H1 (cell line): Measurements from ENCODE around the gene CD96. TPM values are rescaled to one million over a fixed set of nuclear protein-coding genes. Genes with fewer than 3 reads are reported as not detected.
A peak's percentile ranks its signal among the peaks of the same experiment; 100 is the strongest.

Source experiments
- CTCF ChIA-PET: fragments of 300-600 bp; sonication (Branson Sonifier 250); formaldehyde crosslinking; loops from one replicate; lab custom pipeline; 2021; ENCODE audit not compliant: partially characterized antibody; lab: Charles Lee
- POLR2A ChIA-PET: fragments of 300-600 bp; sonication (Branson Sonifier 250); formaldehyde crosslinking; loops from one replicate; lab custom pipeline; 2021; ENCODE audit warnings: inconsistent platforms; ENCODE audit not compliant: partially characterized antibody; lab: Charles Lee
- DNase-seq, 2 experiments: peaks; one replicate each; pipeline versions ENCODE4 v3.0.0 to v3.0.0-alpha.2; 2010 to 2022; ENCODE audit warnings: low spot score in 2 of 2, low read depth in 1 of 2, mixed read lengths in 1 of 2
- FAIRE-seq: peaks from 2 replicates; lab custom pipeline; 2011; peaks lifted over from hg19 to GRCh38; lab: Jason Lieb, UNC
- H2AFZ ChIP-seq: 2 replicates; pipeline ENCODE4 v1.8.1; 2012; ENCODE audit warnings: low read length, inconsistent platforms
- H2AK5ac ChIP-seq: 2 replicates; pipeline ENCODE4 v1.6.1; 2013; ENCODE audit warnings: low read depth, low read length
- H2BK120ac ChIP-seq: replicated peaks from 2 replicates; pipeline ENCODE3; 2013; ENCODE audit warnings: low read depth, low read length, inconsistent platforms
- H2BK12ac ChIP-seq: 2 replicates; pipeline ENCODE4 v1.6.1; 2013; ENCODE audit warnings: low read depth, low read length
- H2BK15ac ChIP-seq: 2 replicates; pipeline ENCODE4 v1.6.1; 2013; ENCODE audit warnings: low read length
- H2BK20ac ChIP-seq: 2 replicates; pipeline ENCODE4 v1.6.1; 2013; ENCODE audit warnings: low read length
- H2BK5ac ChIP-seq: 2 replicates; pipeline ENCODE4 v1.6.1; 2013; ENCODE audit warnings: low read depth, low read length
- H3K14ac ChIP-seq: 2 replicates; pipeline ENCODE4 v1.6.1; 2013; ENCODE audit warnings: inconsistent platforms; ENCODE audit not compliant: insufficient read length
- H3K18ac ChIP-seq: 2 replicates; pipeline ENCODE4 v1.6.1; 2013; ENCODE audit warnings: low read length; ENCODE audit errors: extremely low read depth
- H3K23ac ChIP-seq: 2 replicates; pipeline ENCODE4 v1.6.1; 2013; ENCODE audit warnings: inconsistent platforms; ENCODE audit not compliant: insufficient read length
- H3K23me2 ChIP-seq: 2 replicates; pipeline ENCODE4 v1.6.1; 2013; ENCODE audit warnings: low read depth, low read length
- H3K27ac ChIP-seq: 2 replicates; pipeline ENCODE4 v1.6.1; 2011; ENCODE audit warnings: low read depth, low read length, inconsistent platforms
- H3K27me3 ChIP-seq, 4 experiments: replicated peaks in 1 of 4; 1 replicate in 1 of 4; 2 replicates in 3 of 4; pipeline versions ENCODE4 v1.6.1 to v1.8.1; 2011 to 2013; ENCODE audit warnings: low read length in 3 of 4, mild to moderate bottlenecking in 3 of 4, inconsistent platforms in 2 of 4, mixed read lengths in 2 of 4, moderate library complexity in 1 of 4; ENCODE audit not compliant: control insufficient read depth in 3 of 4, insufficient read depth in 3 of 4; ENCODE audit errors: extremely low read depth in 1 of 4
- H3K36me3 ChIP-seq, 4 experiments: 2 replicates each; pipeline versions ENCODE4 v1.6.1 to v1.8.1; 2011 to 2013; ENCODE audit warnings: mild to moderate bottlenecking in 4 of 4, low read length in 3 of 4, moderate library complexity in 2 of 4, control low read depth in 1 of 4, inconsistent platforms in 1 of 4; ENCODE audit not compliant: insufficient read depth in 4 of 4, control insufficient read depth in 2 of 4
- H3K4ac ChIP-seq: replicated peaks from 2 replicates; pipeline ENCODE3; 2013; ENCODE audit warnings: low read length, low read depth, mixed read lengths, inconsistent platforms; ENCODE audit not compliant: insufficient read length
- H3K4me1 ChIP-seq, 4 experiments: replicated peaks in 1 of 4; 1 replicate in 1 of 4; 2 replicates in 3 of 4; pipeline versions ENCODE4 v1.6.1 to v1.8.1; 2011 to 2013; ENCODE audit warnings: low read length in 3 of 4, inconsistent platforms in 2 of 4, mixed read lengths in 1 of 4; ENCODE audit not compliant: insufficient read depth in 4 of 4, control insufficient read depth in 3 of 4
- H3K4me2 ChIP-seq, 2 experiments: 2 replicates each; pipeline versions ENCODE4 v1.6.1 to v1.8.1; 2011 to 2013; ENCODE audit warnings: low read depth in 2 of 2, low read length in 2 of 2, control low read depth in 1 of 2, inconsistent platforms in 1 of 2, mild to moderate bottlenecking in 1 of 2; ENCODE audit not compliant: insufficient read depth in 1 of 2
- H3K4me3 ChIP-seq, 4 experiments: fragments of 200-600, 300-600 bp in 1 of 4; sonication (generic), shearing (Covaris generic), sonication (Bioruptor Twin) in 1 of 4; 2 replicates each; pipeline versions ENCODE4 v1.5.1 to v1.8.1; 2011 to 2016; ENCODE audit warnings: low read length in 4 of 4, low read depth in 3 of 4, control low read depth in 2 of 4, inconsistent platforms in 2 of 4, mild to moderate bottlenecking in 2 of 4, mixed read lengths in 1 of 4, moderate library complexity in 1 of 4; ENCODE audit not compliant: insufficient read depth in 2 of 4; ENCODE audit errors: extremely low read depth in 1 of 4
- H3K56ac ChIP-seq: replicated peaks from 2 replicates; pipeline ENCODE3; 2013; ENCODE audit warnings: low read depth, mild to moderate bottlenecking, mixed read lengths, low read length, inconsistent platforms; ENCODE audit not compliant: insufficient read length
- H3K79me1 ChIP-seq: 2 replicates; pipeline ENCODE4 v1.6.1; 2013; ENCODE audit warnings: low read depth, low read length, control low read depth
- H3K79me2 ChIP-seq, 2 experiments: 2 replicates each; pipeline versions ENCODE4 v1.6.1 to v1.8.1; 2012 to 2013; ENCODE audit warnings: low read length in 2 of 2, mild to moderate bottlenecking in 2 of 2, inconsistent platforms in 1 of 2; ENCODE audit not compliant: insufficient read depth in 2 of 2, control insufficient read depth in 1 of 2
- H3K9ac ChIP-seq, 4 experiments: replicated peaks in 1 of 4; 1 replicate in 1 of 4; 2 replicates in 3 of 4; pipeline versions ENCODE4 v1.6.1 to v1.8.1; 2011 to 2013; ENCODE audit warnings: low read depth in 3 of 4, low read length in 3 of 4, control low read depth in 2 of 4, mild to moderate bottlenecking in 2 of 4, moderate library complexity in 2 of 4, inconsistent platforms in 1 of 4; ENCODE audit errors: extremely low read depth in 1 of 4
- H3K9me3 ChIP-seq, 2 experiments: 2 replicates each; pipeline versions ENCODE4 v1.6.1 to v1.8.1; 2012 to 2013; ENCODE audit warnings: mild to moderate bottlenecking in 2 of 2, moderate library complexity in 2 of 2, control low read depth in 1 of 2, inconsistent platforms in 1 of 2, low read depth in 1 of 2, low read length in 1 of 2, mixed read lengths in 1 of 2; ENCODE audit not compliant: insufficient read depth in 2 of 2
- H4K20me1 ChIP-seq, 2 experiments: replicated peaks in 1 of 2; 2 replicates each; pipeline versions ENCODE3 to v1.8.1; 2011 to 2013; ENCODE audit warnings: inconsistent platforms in 2 of 2, low read length in 2 of 2, mild to moderate bottlenecking in 1 of 2; ENCODE audit not compliant: insufficient read depth in 2 of 2, control insufficient read depth in 1 of 2
- H4K5ac ChIP-seq: 2 replicates; pipeline ENCODE4 v1.6.1; 2013; ENCODE audit warnings: low read length, low read depth, mixed read lengths, inconsistent platforms; ENCODE audit not compliant: insufficient read length
- H4K8ac ChIP-seq: 2 replicates; pipeline ENCODE4 v1.8.0; 2013; ENCODE audit warnings: mild to moderate bottlenecking, moderate library complexity, low read length, inconsistent platforms; ENCODE audit not compliant: insufficient read depth; ENCODE audit errors: extremely low read depth
- H4K91ac ChIP-seq: replicated peaks from 2 replicates; pipeline ENCODE3; 2013; ENCODE audit warnings: low read length, mixed read lengths, inconsistent platforms; ENCODE audit not compliant: insufficient read length
- CTCF ChIP-seq, 3 experiments: IDR thresholded peaks; 1 replicate in 2 of 3; 2 replicates in 1 of 3; pipeline versions ENCODE4 v1.5.1 to v1.6.1; 2011; ENCODE audit warnings: low read length in 3 of 3, mild to moderate bottlenecking in 3 of 3, inconsistent platforms in 2 of 3, low read depth in 1 of 3, moderate library complexity in 1 of 3; ENCODE audit not compliant: insufficient read depth in 1 of 3; ENCODE audit errors: control extremely low read depth in 1 of 3
- EP300 ChIP-seq, 2 experiments: IDR thresholded peaks; 1 replicate in 1 of 2; 2 replicates in 1 of 2; pipeline ENCODE4 v1.6.1; 2011 to 2012; ENCODE audit warnings: low read depth in 2 of 2, low read length in 2 of 2, mild to moderate bottlenecking in 2 of 2, borderline replicate concordance in 1 of 2, inconsistent platforms in 1 of 2, moderate library complexity in 1 of 2
- RAD21 ChIP-seq, 2 experiments: IDR thresholded peaks in 1 of 2; conservative IDR thresholded peaks in 1 of 2; 2 replicates each; pipeline ENCODE4 v1.6.1; 2011; ENCODE audit warnings: low read depth in 2 of 2, low read length in 2 of 2, improper control_type of control experiment in 1 of 2, inconsistent platforms in 1 of 2, mild to moderate bottlenecking in 1 of 2, moderate library complexity in 1 of 2
- RBBP5 ChIP-seq: IDR thresholded peaks from 2 replicates; pipeline ENCODE4 v1.7.1; 2012; ENCODE audit warnings: low read depth, mild to moderate bottlenecking, inconsistent platforms, low read length, moderate library complexity, borderline replicate concordance
- WGBS, 2 experiments: shearing (Covaris generic) in 1 of 2; methylation state at CpG; one replicate each; pipeline versions ENCODE4 v1.1.6 to v1.1.7; 2013 to 2015; ENCODE audit warnings: low lambda C conversion rate in 2 of 2, mixed read lengths in 2 of 2, inconsistent platforms in 1 of 2, low coverage in 1 of 2, missing lambda C conversion rate in 1 of 2; ENCODE audit not compliant: insufficient replicate concordance in 2 of 2, insufficient coverage in 1 of 2, insufficient read length in 1 of 2; ENCODE audit errors: extremely low coverage in 1 of 2, missing lambda C conversion rate in 1 of 2; 5-methylcytosine and 5-hydroxymethylcytosine counted together
- polyA plus RNA-seq, 7 experiments: library from polyadenylated mRNA; depleted of rRNA in 3 of 7; stranded (reverse) in 5 of 7; unstranded in 2 of 7; fragments of >200 nt in 5 of 7; fragments of 200-250 nt in 2 of 7; gene quantifications; 1 replicate in 5 of 7; 2 replicates in 1 of 7; 4 replicates in 1 of 7; pipeline versions ENCODE4 v1.2.1 to v1.2.3, GENCODE V29; 2011 to 2013; ENCODE audit warnings: missing spikeins in 2 of 7, mixed read lengths in 2 of 7
- total RNA-seq: library from RNA; stranded (reverse); fragmentation: NEBNext Ultra II Directional; extraction: Animal tissue kit (Norgen Biotek cat#: 25700); gene quantifications from 2 replicates; pipeline ENCODE4 v1.2.1, GENCODE V29; 2021

The CD96 gene
- total and polyA plus RNA-seq, 2 of the 8 experiments (the other 6 are each of a cell fraction or from before 2014, with no cell fraction given): not detected

- Histone ChIP-seq H3K4me2 (no peak overlapping the region), H2BK12ac (no peak overlapping the region), H3K23me2 (no peaks in the 10 kb centered on the region), H2AK5ac (no peak overlapping the region), H2BK120ac (no peak overlapping the region), H3K79me1 (no peaks in the 10 kb centered on the region), H3K9me3 (no peaks in the 10 kb centered on the region)
- 53% methylated on average over 2 of the region's 2 CpGs; no CpG with 5 or more reads in 1 of the 2 experiments for WGBS, 2 experiments
- peak in 2 of 3 experiments; percentile 40 to 56; a peak in 3 of 4 replicates for TF ChIP-seq CTCF (IDR thresholded peaks at IDR 0.05; ENCODE audit: control extremely low read depth in 1 of 3, insufficient read depth in 1 of 3, low read depth in 1 of 3, low read length in 3 of 3)
- peak; percentile 66 to 75 for TF ChIP-seq RAD21 (IDR thresholded peaks at IDR 0.05 in 1 of 2, conservative IDR thresholded peaks at IDR 0.05 in 1 of 2; ENCODE audit: low read depth in 2 of 2, low read length in 2 of 2)
- TF ChIP-seq RBBP5: no peak
- no peak for TF ChIP-seq EP300 (IDR thresholded peaks at IDR 0.05; ENCODE audit: borderline replicate concordance in 1 of 2, low read depth in 2 of 2, low read length in 2 of 2)
- TF ChIP-seq, all 59 proteins: peak for 2
- H2BK20ac ChIP-seq: no peak overlapping the region
- no peak overlapping the region for H3K18ac ChIP-seq
- no peak overlapping the region for H2BK5ac ChIP-seq
- H2BK15ac ChIP-seq: no peak overlapping the region
- H3K27ac ChIP-seq: no peak overlapping the region
- no peak overlapping the region for H2AFZ ChIP-seq
- H4K91ac ChIP-seq: no peak overlapping the region
- no peaks in the 10 kb centered on the region for H4K20me1 ChIP-seq
- no peak overlapping the region for H3K56ac ChIP-seq
- H3K4ac ChIP-seq: no peak overlapping the region
- FAIRE-seq (peak; percentile 24), DNase-seq (no peak)
- peaks cover 0 to 1% (median 0%) of the 10 kb centered on the region in 4 experiments; a peak in 1 of 7 replicates for H3K27me3 ChIP-seq
- no peak overlapping the region for H3K4me3 ChIP-seq
- ChIA-PET CTCF (interaction anchor here (0.7 to 3.6 kb wide), 16 partner anchors 8 to 352 kb away, joined by 3 to 27 read pairs (median 6); no protein-coding TSS in a partner anchor), POLR2A (no interaction called here)
- H3K4me1 ChIP-seq: no peaks in the 10 kb centered on the region; a peak in 1 of 7 replicates
- H3K79me2 ChIP-seq: no peaks in the 10 kb centered on the region
- no peak overlapping the region for H4K5ac ChIP-seq
- H3K23ac ChIP-seq: no peak overlapping the region
- H3K9ac ChIP-seq: no peak overlapping the region
- H3K36me3 ChIP-seq: no peaks in the 10 kb centered on the region
- no peak overlapping the region for H3K14ac ChIP-seq
- no peak overlapping the region for H4K8ac ChIP-seq
These were observed 149.4 kb downstream of the CD96 start for GRCh38 chr3:111691293-111691909.
